WTC11 (cell line): ENCODE results near the gene NXN. TPM values are rescaled to one million over a fixed set of nuclear protein-coding genes. Genes with fewer than 3 reads are reported as not detected.

Source experiments
- ATAC-seq: fragments of 200-7000 bp; cut with Tn5 transposase; 2 replicates; pipeline ENCODE4 v1.10.0; 2021; ENCODE audit warnings: mild to moderate bottlenecking, moderate library complexity
- CTCF ChIA-PET: fragments of 300-600 bp; sonication (Branson Sonifier 250); formaldehyde crosslinking; loops from one replicate; lab custom pipeline; 2021; ENCODE audit warnings: antibody characterized with exemption; lab: Charles Lee
- POLR2A ChIA-PET: fragments of 350-600 bp; sonication (Branson Sonifier 250); formaldehyde crosslinking; loops from one replicate; lab custom pipeline; 2021; ENCODE audit warnings: antibody characterized with exemption; lab: Charles Lee
- DNase-seq: peaks from one replicate; pipeline ENCODE4 v3.0.0; 2021; ENCODE audit warnings: low spot score
- H3K27ac Mint-ChIP-seq: 2 replicates; pipeline ENCODE4 v1.8.0; 2021; ENCODE audit warnings: mixed read lengths
- H3K27me3 Mint-ChIP-seq: 2 replicates; pipeline ENCODE4 v1.8.0; 2021; ENCODE audit warnings: low read depth, mild to moderate bottlenecking, moderate library complexity, mixed read lengths
- H3K36me3 Mint-ChIP-seq: 2 replicates; pipeline ENCODE4 v1.8.0; 2021; ENCODE audit warnings: mixed read lengths
- H3K4me1 Mint-ChIP-seq: 2 replicates; pipeline ENCODE4 v1.8.0; 2022; ENCODE audit warnings: mixed read lengths
- H3K4me3 Mint-ChIP-seq: 2 replicates; pipeline ENCODE4 v1.8.0; 2021; ENCODE audit warnings: mild to moderate bottlenecking, moderate library complexity, mixed read lengths
- H3K9me3 Mint-ChIP-seq: 2 replicates; pipeline ENCODE4 v1.8.0; 2021; ENCODE audit warnings: mixed read lengths
- EMX1 ChIP-seq: fragments of 250-450 bp; sonication (Bioruptor Pico); IDR thresholded peaks from 2 replicates; pipeline ENCODE4 v1.8.0; 2021; ENCODE audit warnings: mild to moderate bottlenecking
- ESRRA ChIP-seq: sonication (generic); formaldehyde crosslinking; IDR thresholded peaks from 2 replicates; pipeline ENCODE4 v1.8.1; 2022; ENCODE audit warnings: mild to moderate bottlenecking, missing genetic modification reagents, borderline replicate concordance
- IRF2 ChIP-seq: sonication (generic); formaldehyde crosslinking; IDR thresholded peaks from 2 replicates; pipeline ENCODE4 v1.8.0; 2022; ENCODE audit warnings: low read depth, missing genetic modification reagents, borderline replicate concordance
- JAZF1 ChIP-seq: fragments of 250-450 bp; sonication (Bioruptor Pico); IDR thresholded peaks from 2 replicates; pipeline ENCODE4 v1.9.0; 2021; ENCODE audit warnings: moderate library complexity, mild to moderate bottlenecking, inconsistent platforms
- JUN ChIP-seq: sonication (generic); formaldehyde crosslinking; IDR thresholded peaks from 2 replicates; pipeline ENCODE4 v1.8.0; 2023; ENCODE audit warnings: mild to moderate bottlenecking, missing genetic modification reagents
- NFYB ChIP-seq: sonication (generic); formaldehyde crosslinking; conservative IDR thresholded peaks from 2 replicates; pipeline ENCODE4 v1.8.0; 2022; ENCODE audit warnings: low read depth, missing genetic modification reagents
- OVOL2 ChIP-seq: fragments of 250-450 bp; sonication (Bioruptor Pico); IDR thresholded peaks from 2 replicates; pipeline ENCODE4 v1.9.0; 2021; ENCODE audit warnings: mild to moderate bottlenecking, borderline replicate concordance
- SMAD3 ChIP-seq: sonication (generic); formaldehyde crosslinking; IDR thresholded peaks from 2 replicates; pipeline ENCODE4 v1.8.0; 2022; ENCODE audit warnings: missing genetic modification reagents, mild to moderate bottlenecking, borderline replicate concordance
- SP1 ChIP-seq: sonication (generic); formaldehyde crosslinking; conservative IDR thresholded peaks from 2 replicates; pipeline ENCODE4 v1.8.1; 2022; ENCODE audit warnings: missing genetic modification reagents
- STAT6 ChIP-seq: sonication (generic); formaldehyde crosslinking; conservative IDR thresholded peaks from 2 replicates; pipeline ENCODE4 v1.8.1; 2023; ENCODE audit warnings: mild to moderate bottlenecking, low read depth, missing genetic modification reagents, moderate library complexity
- TEAD4 ChIP-seq: sonication (generic); formaldehyde crosslinking; IDR thresholded peaks from 2 replicates; pipeline ENCODE4 v1.8.0; 2022; ENCODE audit warnings: mild to moderate bottlenecking, missing genetic modification reagents
- USF1 ChIP-seq: sonication (generic); formaldehyde crosslinking; IDR thresholded peaks from 2 replicates; pipeline ENCODE4 v1.8.0; 2022; ENCODE audit warnings: mild to moderate bottlenecking, missing genetic modification reagents
- USF2 ChIP-seq: sonication (generic); formaldehyde crosslinking; IDR thresholded peaks from 2 replicates; pipeline ENCODE4 v1.8.1; 2023; ENCODE audit warnings: mild to moderate bottlenecking, missing genetic modification reagents, moderate library complexity
- ZNF416 ChIP-seq: fragments of 250-450 bp; sonication (Bioruptor Pico); IDR thresholded peaks from 2 replicates; pipeline ENCODE4 v1.9.0; 2021; ENCODE audit warnings: mild to moderate bottlenecking, inconsistent platforms
- ZNF423 ChIP-seq: fragments of 250-450 bp; sonication (Bioruptor Pico); IDR thresholded peaks from 2 replicates; pipeline ENCODE4 v2.1.2; 2022; ENCODE audit warnings: mild to moderate bottlenecking, moderate library complexity
- total RNA-seq: library from RNA; stranded (reverse); gene quantifications from 3 replicates; pipeline ENCODE4 v1.2.3, GENCODE V29; 2021
- TF ChIP-seq, protein P1 (sequence below): sonication (generic); formaldehyde crosslinking; IDR thresholded peaks from 2 replicates; pipeline ENCODE4 v1.8.0; 2022; ENCODE audit warnings: mild to moderate bottlenecking, missing genetic modification reagents
- TF ChIP-seq, protein P2 (sequence below): sonication (generic); formaldehyde crosslinking; IDR thresholded peaks from 2 replicates; pipeline ENCODE4 v1.8.1; 2023; ENCODE audit warnings: mild to moderate bottlenecking, missing genetic modification reagents
- TF ChIP-seq, protein P3 (sequence below): sonication (generic); formaldehyde crosslinking; IDR thresholded peaks from 2 replicates; pipeline ENCODE4 v1.8.1; 2023; ENCODE audit warnings: mild to moderate bottlenecking, missing genetic modification reagents, borderline replicate concordance

NXN gene
- total RNA-seq, 1 experiment from 2014 or later: 96.8 TPM

- TF ChIP-seq ESRRA: no peak
- no peak for TF ChIP-seq EMX1 (CRISPR knock-in tag)
- TF ChIP-seq USF1 (CRISPR knock-in tag): no peak
- no peak for TF ChIP-seq JUN
- no peak for TF ChIP-seq OVOL2 (CRISPR knock-in tag)
- TF ChIP-seq, protein P1, sequence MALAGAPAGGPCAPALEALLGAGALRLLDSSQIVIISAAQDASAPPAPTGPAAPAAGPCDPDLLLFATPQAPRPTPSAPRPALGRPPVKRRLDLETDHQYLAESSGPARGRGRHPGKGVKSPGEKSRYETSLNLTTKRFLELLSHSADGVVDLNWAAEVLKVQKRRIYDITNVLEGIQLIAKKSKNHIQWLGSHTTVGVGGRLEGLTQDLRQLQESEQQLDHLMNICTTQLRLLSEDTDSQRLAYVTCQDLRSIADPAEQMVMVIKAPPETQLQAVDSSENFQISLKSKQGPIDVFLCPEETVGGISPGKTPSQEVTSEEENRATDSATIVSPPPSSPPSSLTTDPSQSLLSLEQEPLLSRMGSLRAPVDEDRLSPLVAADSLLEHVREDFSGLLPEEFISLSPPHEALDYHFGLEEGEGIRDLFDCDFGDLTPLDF (CRISPR knock-in tag): no peak
- TF ChIP-seq USF2 (CRISPR knock-in tag): no peak
- TF ChIP-seq, protein P2, sequence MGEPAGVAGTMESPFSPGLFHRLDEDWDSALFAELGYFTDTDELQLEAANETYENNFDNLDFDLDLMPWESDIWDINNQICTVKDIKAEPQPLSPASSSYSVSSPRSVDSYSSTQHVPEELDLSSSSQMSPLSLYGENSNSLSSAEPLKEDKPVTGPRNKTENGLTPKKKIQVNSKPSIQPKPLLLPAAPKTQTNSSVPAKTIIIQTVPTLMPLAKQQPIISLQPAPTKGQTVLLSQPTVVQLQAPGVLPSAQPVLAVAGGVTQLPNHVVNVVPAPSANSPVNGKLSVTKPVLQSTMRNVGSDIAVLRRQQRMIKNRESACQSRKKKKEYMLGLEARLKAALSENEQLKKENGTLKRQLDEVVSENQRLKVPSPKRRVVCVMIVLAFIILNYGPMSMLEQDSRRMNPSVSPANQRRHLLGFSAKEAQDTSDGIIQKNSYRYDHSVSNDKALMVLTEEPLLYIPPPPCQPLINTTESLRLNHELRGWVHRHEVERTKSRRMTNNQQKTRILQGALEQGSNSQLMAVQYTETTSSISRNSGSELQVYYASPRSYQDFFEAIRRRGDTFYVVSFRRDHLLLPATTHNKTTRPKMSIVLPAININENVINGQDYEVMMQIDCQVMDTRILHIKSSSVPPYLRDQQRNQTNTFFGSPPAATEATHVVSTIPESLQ (CRISPR knock-in tag): no peak
- no peaks in the 10 kb centered on the region for H3K4me1 Mint-ChIP-seq
- no peak overlapping the region for H3K27ac Mint-ChIP-seq
- no peaks in the 10 kb centered on the region for H3K36me3 Mint-ChIP-seq
- ChIA-PET CTCF (interaction anchor here (2.2 kb wide), 1 partner anchor 10 kb away, joined by 15 read pairs; the partner anchor contains the start of gene TIMM22), POLR2A (no interaction called here)
- no peak overlapping the region for H3K4me3 Mint-ChIP-seq
- no peaks in the 10 kb centered on the region for H3K9me3 Mint-ChIP-seq
- ATAC-seq (no peak), DNase-seq (no peak)
- H3K27me3 Mint-ChIP-seq: no peaks in the 10 kb centered on the region; the same call in 1 of the 2 replicates
Observed at GRCh38 chr17:986322-986929, 6.8 kb upstream of the NXN start.

DNA sequence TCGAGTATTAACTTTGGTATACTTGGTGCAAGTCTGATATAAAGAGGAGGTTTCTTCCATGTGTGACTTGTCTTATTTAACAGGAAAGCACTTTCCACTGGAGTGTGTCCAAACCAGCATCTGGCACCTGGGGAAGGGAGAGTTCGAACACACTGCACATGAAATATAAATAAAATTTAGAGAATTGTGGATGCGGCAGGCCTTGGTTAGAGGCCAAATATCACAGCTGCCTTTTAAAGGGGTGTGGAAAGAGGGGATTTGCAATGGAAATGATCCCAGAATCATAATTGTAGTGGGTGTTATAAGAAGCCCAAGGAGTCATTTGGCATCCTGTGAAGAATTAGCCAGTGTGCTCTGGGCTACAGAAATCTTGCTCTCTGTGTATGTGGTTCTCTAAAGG, 4.3 kb upstream of the NXN start:
- POLR2A ChIA-PET: interaction anchor here (0.5 kb wide), 1 partner anchor 48 kb away, joined by 4 read pairs; no protein-coding TSS in a partner anchor
- Mint-ChIP-seq H3K4me1 (peaks cover 2% of the 10 kb centered on the region), H3K36me3 (no peaks in the 10 kb centered on the region), H3K9me3 (no peaks in the 10 kb centered on the region), H3K27me3 (no peaks in the 10 kb centered on the region), H3K4me3 (no peak overlapping the region), H3K27ac (no peak overlapping the region)
- ATAC-seq: no peak
- CTCF ChIA-PET: interaction anchor here (6.8 kb wide), 1 partner anchor 189 kb away, joined by 190 read pairs; no protein-coding TSS in a partner anchor
- TF ChIP-seq IRF2 (CRISPR knock-in tag): no peak
- no peak for TF ChIP-seq JAZF1 (CRISPR knock-in tag)
- no peak for TF ChIP-seq SMAD3
- no peak for TF ChIP-seq ZNF423 (CRISPR knock-in tag)
- DNase-seq: no peak

DNA sequence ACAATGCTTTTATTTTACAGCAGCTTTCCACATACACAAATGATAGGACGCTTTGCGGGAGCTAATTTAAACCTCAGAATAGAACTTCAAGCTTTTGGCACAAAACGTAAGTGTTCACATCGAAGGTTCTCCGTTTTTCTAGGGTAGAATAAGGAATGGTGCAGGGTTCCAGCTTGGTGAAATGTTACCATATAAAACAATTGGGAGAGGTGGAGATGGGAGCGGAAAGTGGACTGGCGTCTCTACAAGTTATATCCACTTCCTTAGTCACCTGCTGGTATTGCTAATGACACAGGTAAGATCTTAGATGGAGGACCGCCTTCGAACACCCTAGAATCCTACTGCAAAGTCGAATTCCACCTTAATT, 1.7 kb upstream of the NXN start:
- peak overlapping the region; percentile 54; the same call in 1 of the 2 replicates for H3K4me3 Mint-ChIP-seq
- no peak for TF ChIP-seq NFYB (CRISPR knock-in tag)
- TF ChIP-seq, protein P3, sequence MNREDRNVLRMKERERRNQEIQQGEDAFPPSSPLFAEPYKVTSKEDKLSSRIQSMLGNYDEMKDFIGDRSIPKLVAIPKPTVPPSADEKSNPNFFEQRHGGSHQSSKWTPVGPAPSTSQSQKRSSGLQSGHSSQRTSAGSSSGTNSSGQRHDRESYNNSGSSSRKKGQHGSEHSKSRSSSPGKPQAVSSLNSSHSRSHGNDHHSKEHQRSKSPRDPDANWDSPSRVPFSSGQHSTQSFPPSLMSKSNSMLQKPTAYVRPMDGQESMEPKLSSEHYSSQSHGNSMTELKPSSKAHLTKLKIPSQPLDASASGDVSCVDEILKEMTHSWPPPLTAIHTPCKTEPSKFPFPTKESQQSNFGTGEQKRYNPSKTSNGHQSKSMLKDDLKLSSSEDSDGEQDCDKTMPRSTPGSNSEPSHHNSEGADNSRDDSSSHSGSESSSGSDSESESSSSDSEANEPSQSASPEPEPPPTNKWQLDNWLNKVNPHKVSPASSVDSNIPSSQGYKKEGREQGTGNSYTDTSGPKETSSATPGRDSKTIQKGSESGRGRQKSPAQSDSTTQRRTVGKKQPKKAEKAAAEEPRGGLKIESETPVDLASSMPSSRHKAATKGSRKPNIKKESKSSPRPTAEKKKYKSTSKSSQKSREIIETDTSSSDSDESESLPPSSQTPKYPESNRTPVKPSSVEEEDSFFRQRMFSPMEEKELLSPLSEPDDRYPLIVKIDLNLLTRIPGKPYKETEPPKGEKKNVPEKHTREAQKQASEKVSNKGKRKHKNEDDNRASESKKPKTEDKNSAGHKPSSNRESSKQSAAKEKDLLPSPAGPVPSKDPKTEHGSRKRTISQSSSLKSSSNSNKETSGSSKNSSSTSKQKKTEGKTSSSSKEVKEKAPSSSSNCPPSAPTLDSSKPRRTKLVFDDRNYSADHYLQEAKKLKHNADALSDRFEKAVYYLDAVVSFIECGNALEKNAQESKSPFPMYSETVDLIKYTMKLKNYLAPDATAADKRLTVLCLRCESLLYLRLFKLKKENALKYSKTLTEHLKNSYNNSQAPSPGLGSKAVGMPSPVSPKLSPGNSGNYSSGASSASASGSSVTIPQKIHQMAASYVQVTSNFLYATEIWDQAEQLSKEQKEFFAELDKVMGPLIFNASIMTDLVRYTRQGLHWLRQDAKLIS (CRISPR knock-in tag): no peak
- no peak for TF ChIP-seq USF2 (CRISPR knock-in tag)
- no peak for TF ChIP-seq TEAD4
- TF ChIP-seq SP1 (CRISPR knock-in tag): no peak
- no peak for TF ChIP-seq STAT6 (CRISPR knock-in tag)
- TF ChIP-seq ZNF416 (CRISPR knock-in tag): no peak
- no peak for TF ChIP-seq JUN
- H3K27ac Mint-ChIP-seq: peak overlapping the region; percentile 34; the same call in 1 of the 2 replicates
- ChIA-PET POLR2A (interaction anchor here (0.5 to 2.6 kb wide), 5 partner anchors 30 to 199 kb away, joined by 3 to 14 read pairs (median 5); partner anchors contain the start of genes GLOD4 and MRM3), CTCF (interaction anchor here (0.6 to 6.8 kb wide), 43 partner anchors 9 to 570 kb away, joined by 3 to 190 read pairs (median 6); partner anchors contain the start of genes GEMIN4, GLOD4, MRM3 and TIMM22)
- H3K36me3 Mint-ChIP-seq: no peaks in the 10 kb centered on the region
- H3K9me3 Mint-ChIP-seq: no peaks in the 10 kb centered on the region
- ATAC-seq (no peak), DNase-seq (no peak)
- H3K4me1 Mint-ChIP-seq: peaks cover 22% of the 10 kb centered on the region
- no peaks in the 10 kb centered on the region for H3K27me3 Mint-ChIP-seq
